Measurements from ENCODE around the gene CCDC12. TPM values are rescaled to one million over a fixed set of nuclear protein-coding genes. Genes with fewer than 3 reads are reported as not detected.
A peak's percentile ranks its signal among the peaks of the same experiment; 100 is the strongest.

CCDC12 gene
- total and polyA plus RNA-seq, 9 of the 15 experiments (the other 6 are each of a cell fraction or from before 2014, with no cell fraction given) = 8.9 to 201 (median 86.9) TPM

DNA sequence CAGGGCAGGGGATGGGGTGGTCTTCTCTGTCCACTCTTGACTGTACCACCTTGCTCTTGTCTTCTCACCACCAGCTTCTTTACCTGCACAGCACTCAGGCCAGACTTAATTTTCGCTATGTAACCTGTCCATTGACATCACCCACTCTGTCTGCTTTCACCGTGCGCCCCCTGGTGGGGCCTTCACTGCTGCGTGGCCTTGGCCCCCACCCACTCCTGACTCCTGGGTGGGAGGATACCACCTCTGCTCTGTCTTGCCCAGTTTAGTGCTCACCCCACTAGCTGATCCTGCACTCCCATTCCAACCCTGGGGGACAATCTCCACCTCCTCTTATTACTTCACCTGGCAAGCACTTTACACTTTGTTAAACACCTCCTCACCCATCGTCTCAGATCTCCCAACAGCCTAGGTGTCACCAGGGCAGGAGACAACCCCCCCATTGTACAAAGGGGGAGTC lies 81.3 kb downstream of the CCDC12 start (continued):
- TF ChIP-seq, protein P1, sequence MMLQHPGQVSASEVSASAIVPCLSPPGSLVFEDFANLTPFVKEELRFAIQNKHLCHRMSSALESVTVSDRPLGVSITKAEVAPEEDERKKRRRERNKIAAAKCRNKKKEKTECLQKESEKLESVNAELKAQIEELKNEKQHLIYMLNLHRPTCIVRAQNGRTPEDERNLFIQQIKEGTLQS (IDR thresholded peaks at IDR 0.05) = 0 out of 2 replicates have a peak, but pooled peaks have one; percentile 37
- TF ChIP-seq, protein P1 (CRISPR knock-in tag; conservative IDR thresholded peaks at IDR 0.05) = 0 out of 2 replicates have a peak, but pooled peaks have one; percentile 32
- TF ChIP-seq CREM (IDR thresholded peaks at IDR 0.05; ENCODE audit: low read depth) = peak; percentile 69
- TF ChIP-seq XRCC5 (IDR thresholded peaks at IDR 0.05; ENCODE audit: low read depth, low read length) = peak; percentile 69; the same call in 1 of the 2 replicates
- no peak for TF ChIP-seq SMARCA4 (IDR thresholded peaks at IDR 0.05)
- peak; percentile 77 for TF ChIP-seq STAG1 (CRISPR knock-in tag; IDR thresholded peaks at IDR 0.05; ENCODE audit: borderline replicate concordance)
- TF ChIP-seq MAFF (IDR thresholded peaks at IDR 0.05; ENCODE audit: low read length) = no peak
- no peak for TF ChIP-seq TEAD2 (tag; IDR thresholded peaks at IDR 0.05)
- TF ChIP-seq MAZ (CRISPR knock-in tag; conservative IDR thresholded peaks at IDR 0.05 in 1 of 2, IDR thresholded peaks at IDR 0.05 in 1 of 2) = peak; percentile 68 to 97
- TF ChIP-seq, protein P2, sequence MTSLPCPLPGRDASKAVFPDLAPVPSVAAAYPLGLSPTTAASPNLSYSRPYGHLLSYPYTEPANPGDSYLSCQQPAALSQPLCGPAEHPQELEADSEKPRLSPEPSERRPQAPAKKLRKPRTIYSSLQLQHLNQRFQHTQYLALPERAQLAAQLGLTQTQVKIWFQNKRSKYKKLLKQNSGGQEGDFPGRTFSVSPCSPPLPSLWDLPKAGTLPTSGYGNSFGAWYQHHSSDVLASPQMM (CRISPR knock-in tag; IDR thresholded peaks at IDR 0.05) = no peak
- 0 out of 2 replicates have a peak, but pooled peaks have one; percentile 58 for TF ChIP-seq TARDBP (IDR thresholded peaks at IDR 0.05)
- peak; percentile 73 for TF ChIP-seq EGR1 (conservative IDR thresholded peaks at IDR 0.05)
- TF ChIP-seq, protein P3, sequence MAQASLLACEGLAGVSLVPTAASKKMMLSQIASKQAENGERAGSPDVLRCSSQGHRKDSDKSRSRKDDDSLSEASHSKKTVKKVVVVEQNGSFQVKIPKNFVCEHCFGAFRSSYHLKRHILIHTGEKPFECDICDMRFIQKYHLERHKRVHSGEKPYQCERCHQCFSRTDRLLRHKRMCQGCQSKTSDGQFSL (CRISPR knock-in tag; IDR thresholded peaks at IDR 0.05) = peak; percentile 70; the same call in 1 of the 2 replicates
- TF ChIP-seq, protein P3 (tag; IDR thresholded peaks at IDR 0.05) = no peak
- TF ChIP-seq, protein P4, sequence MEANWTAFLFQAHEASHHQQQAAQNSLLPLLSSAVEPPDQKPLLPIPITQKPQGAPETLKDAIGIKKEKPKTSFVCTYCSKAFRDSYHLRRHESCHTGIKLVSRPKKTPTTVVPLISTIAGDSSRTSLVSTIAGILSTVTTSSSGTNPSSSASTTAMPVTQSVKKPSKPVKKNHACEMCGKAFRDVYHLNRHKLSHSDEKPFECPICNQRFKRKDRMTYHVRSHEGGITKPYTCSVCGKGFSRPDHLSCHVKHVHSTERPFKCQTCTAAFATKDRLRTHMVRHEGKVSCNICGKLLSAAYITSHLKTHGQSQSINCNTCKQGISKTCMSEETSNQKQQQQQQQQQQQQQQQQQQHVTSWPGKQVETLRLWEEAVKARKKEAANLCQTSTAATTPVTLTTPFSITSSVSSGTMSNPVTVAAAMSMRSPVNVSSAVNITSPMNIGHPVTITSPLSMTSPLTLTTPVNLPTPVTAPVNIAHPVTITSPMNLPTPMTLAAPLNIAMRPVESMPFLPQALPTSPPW (CRISPR knock-in tag; IDR thresholded peaks at IDR 0.05) = peak; percentile 72
- TF ChIP-seq NFIC (IDR thresholded peaks at IDR 0.05) = peak; percentile 33; the same call in 1 of the 2 replicates
- TF ChIP-seq RB1 (IDR thresholded peaks at IDR 0.05; ENCODE audit: low read depth) = peak; percentile 46; the same call in 1 of the 2 replicates
- peak; percentile 14; the same call in 1 of the 2 replicates for TF ChIP-seq TCF3 (CRISPR knock-in tag; IDR thresholded peaks at IDR 0.05)
- TF ChIP-seq ZFP30 (CRISPR knock-in tag; IDR thresholded peaks at IDR 0.05; ENCODE audit: borderline replicate concordance) = no peak
- TF ChIP-seq SMC3 (conservative IDR thresholded peaks at IDR 0.05; ENCODE audit: insufficient read depth, low read depth, low read length) = peak; percentile 95
- no peak for TF ChIP-seq ATF1 (CRISPR knock-in tag; IDR thresholded peaks at IDR 0.05)
- peak; percentile 63 for TF ChIP-seq ATF1 (tag; IDR thresholded peaks at IDR 0.05)
- TF ChIP-seq JUND (IDR thresholded peaks at IDR 0.05; ENCODE audit: borderline replicate concordance, low read depth, low read length) = peak; percentile 30; the same call in 1 of the 2 replicates
- TF ChIP-seq JUND (tag; IDR thresholded peaks at IDR 0.05; ENCODE audit: borderline replicate concordance, low read depth, low read length) = peak; percentile 63; the same call in 2 of the 3 replicates
- TF ChIP-seq ZNF766 (CRISPR knock-in tag; conservative IDR thresholded peaks at IDR 0.05) = no peak
- TF ChIP-seq RAD51 (IDR thresholded peaks at IDR 0.05; ENCODE audit: borderline replicate concordance, low read depth) = 0 out of 2 replicates have a peak, but pooled peaks have one; percentile 9
- TF ChIP-seq ATF7 (IDR thresholded peaks at IDR 0.05) = peak; percentile 66; the same call in 1 of the 2 replicates
- peak; percentile 56; the same call in 1 of the 2 replicates for TF ChIP-seq HDAC2 (IDR thresholded peaks at IDR 0.05)
- no peak for TF ChIP-seq HMG20B (CRISPR knock-in tag; IDR thresholded peaks at IDR 0.05)
